22Rv1 (cell line): Measurements from ENCODE around the gene RIT2.
"Not testable (repeated sequence)": the region's sequence is repeated elsewhere in the genome, so short reads cannot be mapped to it uniquely, and the experiment has no call there.

ENCODE experiments used
- H3K27ac ChIP-seq: fragments of 450-650 bp; 2 replicates; pipeline ENCODE4 v1.5.1; 2017
- CTCF ChIP-seq: fragments of 450-650 bp; IDR thresholded peaks from 2 replicates; pipeline ENCODE4 v1.5.1; 2017; ENCODE audit warnings: mild to moderate bottlenecking
- ZFX ChIP-seq: fragments of 450-650 bp; IDR thresholded peaks from 2 replicates; pipeline ENCODE4 v1.6.1; 2017; ENCODE audit warnings: antibody characterized with exemption, borderline replicate concordance

The RIT2 gene

GRCh38 chr18:42807887-42808286, 307.6 kb downstream of the RIT2 start:
- H3K27ac ChIP-seq: no peak overlapping the region
- TF ChIP-seq CTCF (no peak), ZFX (no peak)

- no peak for TF ChIP-seq CTCF
- TF ChIP-seq ZFX: no peak
- no peak overlapping the region for H3K27ac ChIP-seq
Measured at GRCh38 chr18:42801706-42802105, 313.8 kb downstream of the RIT2 start.

- TF ChIP-seq ZFX (no peak), CTCF (no peak)
- H3K27ac ChIP-seq: no peak overlapping the region
Measured at GRCh38 chr18:42798606-42799170, 316.8 kb downstream of the RIT2 start.

- not testable (repeated sequence) for H3K27ac ChIP-seq
Measured at GRCh38 chr18:42795213-42795789, 320.2 kb downstream of the RIT2 start.

- TF ChIP-seq CTCF: no peak
- TF ChIP-seq ZFX: no peak
- no peak overlapping the region for H3K27ac ChIP-seq
Measured at GRCh38 chr18:42792731-42793130, 322.8 kb downstream of the RIT2 start.

- no peak overlapping the region for H3K27ac ChIP-seq
- TF ChIP-seq CTCF (no peak), ZFX (no peak)
Measured at GRCh38 chr18:42784632-42785031, 330.9 kb downstream of the RIT2 start.

GRCh38 chr18:42782929-42783328, 332.6 kb downstream of the RIT2 start:
- H3K27ac ChIP-seq: no peak overlapping the region
- TF ChIP-seq ZFX: no peak
- TF ChIP-seq CTCF: no peak
